Endothelial cell of umbilical vein (primary cell): ENCODE data around the gene CST9L. TPM values are rescaled to one million over a fixed set of nuclear protein-coding genes. Genes with fewer than 3 reads are reported as not detected.

Experiments
- BruUV-seq: library from RNA; stranded (reverse); fragments of 400-500 nt; replicated peaks from 2 replicates; lab custom pipeline; 2021; lab: Mats Ljungman, UMichigan
- CTCF ChIA-PET: fragments of 300-600, 350-600 bp; sonication (Branson Sonifier 250); formaldehyde crosslinking; loops from one replicate; lab custom pipeline; 2021; ENCODE audit warnings: antibody characterized with exemption, inconsistent platforms; lab: Charles Lee
- POLR2A ChIA-PET: fragments of 300-600, 350-600 bp; sonication (Branson Sonifier 250); formaldehyde crosslinking; loops from one replicate; lab custom pipeline; 2021; ENCODE audit warnings: antibody characterized with exemption, inconsistent platforms; lab: Charles Lee
- DNase-seq: peaks from one replicate; pipeline ENCODE4 v3.0.0-alpha.2; 2011; ENCODE audit warnings: low read depth, low spot score
- FAIRE-seq: peaks from 2 replicates; lab custom pipeline; 2011; peaks lifted over from hg19 to GRCh38; lab: Jason Lieb, UNC
- H2AFZ ChIP-seq: 2 replicates; pipeline ENCODE4 v1.6.0; 2012; ENCODE audit warnings: low read depth, low read length, control low read depth, inconsistent platforms
- H3K27ac ChIP-seq: 2 replicates; pipeline ENCODE4 v1.5.1; 2011; ENCODE audit warnings: low read depth, mild to moderate bottlenecking, control low read depth, low read length, moderate library complexity; ENCODE audit not compliant: insufficient read depth
- H3K27me3 ChIP-seq, 2 experiments: 2 replicates each; pipeline versions ENCODE4 v1.6.0 to v1.6.1; 2011; ENCODE audit warnings: low read length in 2 of 2, mixed read lengths in 1 of 2; ENCODE audit not compliant: control insufficient read depth in 2 of 2, insufficient read depth in 2 of 2
- H3K36me3 ChIP-seq, 2 experiments: 2 replicates in 1 of 2; 3 replicates in 1 of 2; pipeline ENCODE4 v1.5.1; 2011; ENCODE audit warnings: low read length in 2 of 2, mild to moderate bottlenecking in 1 of 2, moderate library complexity in 1 of 2; ENCODE audit not compliant: control insufficient read depth in 2 of 2, insufficient read depth in 2 of 2; ENCODE audit errors: extremely low read depth in 1 of 2
- H3K4me1 ChIP-seq: 3 replicates; pipeline ENCODE4 v1.5.1; 2011; ENCODE audit warnings: mild to moderate bottlenecking, low read length; ENCODE audit not compliant: control insufficient read depth, insufficient read depth; ENCODE audit errors: extremely low read depth
- H3K4me2 ChIP-seq: 2 replicates; pipeline ENCODE4 v1.6.1; 2011; ENCODE audit warnings: low read length, control low read depth, mixed read lengths; ENCODE audit not compliant: insufficient read depth
- H3K4me3 ChIP-seq, 3 experiments: fragments of 200-600 bp in 1 of 3; sonication (generic), shearing (Covaris generic) in 1 of 3; replicated peaks in 1 of 3; 2 replicates each; pipeline ENCODE4 v1.5.1; 2011 to 2016; ENCODE audit warnings: control low read depth in 3 of 3, low read length in 3 of 3, mild to moderate bottlenecking in 2 of 3, inconsistent platforms in 1 of 3, low read depth in 1 of 3, moderate library complexity in 1 of 3; ENCODE audit not compliant: insufficient read depth in 1 of 3
- H3K79me2 ChIP-seq: 2 replicates; pipeline ENCODE4 v1.6.0; 2012; ENCODE audit warnings: low read length, inconsistent platforms; ENCODE audit not compliant: control insufficient read depth, insufficient read depth
- H3K9ac ChIP-seq: replicated peaks from 2 replicates; pipeline ENCODE3; 2011; ENCODE audit warnings: low read length, control low read depth; ENCODE audit not compliant: insufficient read depth; ENCODE audit errors: extremely low read depth
- H3K9me1 ChIP-seq: replicated peaks from 3 replicates; pipeline ENCODE4 v1.6.0; 2011; ENCODE audit warnings: mild to moderate bottlenecking, low read length; ENCODE audit not compliant: control insufficient read depth, insufficient read depth; ENCODE audit errors: extremely low read depth
- H3K9me3 ChIP-seq: replicated peaks from 2 replicates; pipeline ENCODE4 v1.5.1; 2012; ENCODE audit warnings: low read length, inconsistent platforms; ENCODE audit not compliant: control insufficient read depth, insufficient read depth
- H4K20me1 ChIP-seq: replicated peaks from 2 replicates; pipeline ENCODE3; 2011; ENCODE audit warnings: mild to moderate bottlenecking, low read length; ENCODE audit not compliant: control insufficient read depth, insufficient read depth; ENCODE audit errors: extremely low read depth
- EZH2 ChIP-seq: IDR thresholded peaks from 2 replicates; pipeline ENCODE4 v1.6.1; 2012; ENCODE audit warnings: borderline replicate concordance, low read depth, mild to moderate bottlenecking, moderate library complexity, low read length, inconsistent platforms; ENCODE audit not compliant: severe bottlenecking
- GATA2 ChIP-seq: IDR thresholded peaks from 2 replicates; pipeline ENCODE4 v1.7.0; 2011; ENCODE audit warnings: low read depth, mild to moderate bottlenecking, moderate library complexity, mixed read lengths, low read length; ENCODE audit not compliant: insufficient read length, insufficient read depth
- MAX ChIP-seq: IDR thresholded peaks from 2 replicates; pipeline ENCODE4 v1.6.1; 2011; ENCODE audit not compliant: insufficient read depth, insufficient read length
- MYC ChIP-seq: IDR thresholded peaks from one replicate; pipeline ENCODE4 v1.6.1; 2011; ENCODE audit warnings: mild to moderate bottlenecking, low read depth, low read length
- POLR2A ChIP-seq: IDR thresholded peaks from 2 replicates; pipeline ENCODE4 v1.6.1; 2012; ENCODE audit warnings: low read depth, mild to moderate bottlenecking, control low read depth, low read length
- dilution Hi-C: fragments of 300-500 bp; cut with MboI; formaldehyde crosslinking; loops from one replicate; pipeline ENCODE4 v1.15.0; 2019; ENCODE audit warnings: low sequenced_read_pairs; ENCODE audit not compliant: extremely low pct_ligation_motif_present
- intact Hi-C: fragments of 100-400 bp; cut with micrococcal nuclease; formaldehyde crosslinking; loops from one replicate; pipeline ENCODE4 v1.10.0; 2022
- polyA plus RNA-seq, 4 experiments: library from polyadenylated mRNA; depleted of rRNA in 3 of 4; stranded (reverse) in 3 of 4; unstranded in 1 of 4; fragments of >200 nt; gene quantifications; 2 replicates each; pipeline versions ENCODE4 v1.2.1 to v1.2.3, GENCODE V29; 2011 to 2012; ENCODE audit warnings: missing spikeins in 1 of 4
- total RNA-seq: library from RNA; stranded (reverse); gene quantifications from 2 replicates; pipeline ENCODE4 v1.2.3, GENCODE V29; 2021

CST9L gene
- total and polyA plus RNA-seq, 2 donors (not counting 3 experiments of a cell fraction or from before 2014, with no cell fraction given), result not detected

DNA sequence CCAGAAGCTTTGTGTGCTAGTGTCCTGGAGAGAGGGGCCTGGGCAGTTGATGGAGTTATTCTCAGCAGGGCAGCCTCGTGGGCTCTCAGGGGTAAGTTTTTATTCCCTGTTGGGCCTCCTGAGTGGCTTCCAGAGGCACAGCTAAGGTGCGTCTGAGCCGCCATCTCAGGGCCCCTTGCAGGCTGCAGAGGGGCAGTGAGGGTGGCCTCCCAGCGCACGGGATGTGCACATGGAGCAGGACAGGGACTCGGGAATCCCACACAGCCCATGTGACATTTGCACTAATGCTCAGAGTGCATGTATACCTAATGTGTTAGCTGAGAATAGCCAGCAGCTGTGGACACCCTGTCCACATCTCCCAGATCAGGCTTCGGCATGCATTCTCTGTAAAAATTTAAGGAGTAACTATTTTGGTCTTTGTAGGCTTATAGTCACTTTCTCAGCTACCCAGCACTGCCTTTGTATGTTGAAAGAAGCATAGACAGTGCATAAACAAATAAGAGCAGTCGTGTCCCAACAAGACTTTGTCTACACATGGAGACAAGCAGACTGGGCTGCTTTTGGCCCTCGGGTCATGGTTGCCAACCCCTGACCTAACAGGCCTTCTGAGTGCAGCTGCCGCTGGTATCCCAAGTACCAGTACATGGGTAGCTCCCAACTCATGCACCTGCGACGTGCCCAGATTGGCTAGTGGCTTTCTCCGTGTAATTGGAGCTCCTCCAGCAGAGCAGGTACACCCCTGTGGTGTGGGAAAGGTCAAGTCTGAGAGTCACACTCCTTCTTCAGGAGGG, 18.6 kb upstream of the CST9L start:
- no peaks in the 10 kb centered on the region for H4K20me1 ChIP-seq
- dilution Hi-C loops, result no loop called here
- H3K4me1 ChIP-seq, result no peaks in the 10 kb centered on the region
- H3K9me1 ChIP-seq, result no peaks in the 10 kb centered on the region
- CTCF ChIA-PET, result no interaction called here
- intact Hi-C loops, result no loop called here
- H3K4me2 ChIP-seq, result no peak overlapping the region
- no peak overlapping the region for H3K9ac ChIP-seq
- H3K9me3 ChIP-seq, result no peaks in the 10 kb centered on the region
- no peak overlapping the region for H2AFZ ChIP-seq
- H3K79me2 ChIP-seq, result no peaks in the 10 kb centered on the region
- POLR2A ChIA-PET, result no interaction called here
- no peaks in the 10 kb centered on the region for H3K36me3 ChIP-seq
- H3K27ac ChIP-seq, result no peak overlapping the region
- no peak for FAIRE-seq
- H3K4me3 ChIP-seq, result no peak overlapping the region
- H3K27me3 ChIP-seq, result no peaks in the 10 kb centered on the region
- no TSS peak for BruUV-seq
- TF ChIP-seq POLR2A (no peak), MAX (no peak)
- DNase-seq, result no peak

GRCh38 chr20:23585808-23586734, 17.8 kb upstream of the CST9L start:
- dilution Hi-C loops, result no loop called here
- Histone ChIP-seq H3K9me3 (no peaks in the 10 kb centered on the region), H4K20me1 (no peaks in the 10 kb centered on the region), H3K4me3 (no peak overlapping the region), H3K4me2 (no peak overlapping the region), H3K9me1 (no peaks in the 10 kb centered on the region), H3K79me2 (no peaks in the 10 kb centered on the region), H3K27ac (no peak overlapping the region), H3K27me3 (no peaks in the 10 kb centered on the region), H3K4me1 (no peaks in the 10 kb centered on the region), H3K9ac (no peak overlapping the region), H2AFZ (no peak overlapping the region), H3K36me3 (no peaks in the 10 kb centered on the region)
- intact Hi-C loops, result no loop called here
- DNase-seq (no peak), FAIRE-seq (no peak)
- TF ChIP-seq MYC, result no peak
- TF ChIP-seq GATA2, result no peak
- TF ChIP-seq EZH2, result no peak
- BruUV-seq, result no TSS peak
- ChIA-PET POLR2A (no interaction called here), CTCF (no interaction called here)
